Stimulated activated CD4-positive, alpha-beta T cell treated with anti-CD3 and anti-CD28 coated beads, TNF-alpha, amount 100 ng/mL, for 4 hours (primary cell): ENCODE measurements around the gene NR0B2.
A peak's percentile ranks its signal among the peaks of the same experiment; 100 is the strongest.
"Not testable (repeated sequence)": the region's sequence is repeated elsewhere in the genome, so short reads cannot be mapped to it uniquely, and the experiment has no call there.

Source experiments
- DNase-seq, 3 experiments: peaks; one replicate each; pipeline ENCODE4 v3.0.0-alpha.2; 2020; ENCODE audit warnings: low read depth in 3 of 3

NR0B2 gene

GRCh38 chr1:26913754-26914619 lies at the start of gene NR0B2:
Gene NR0B2 (minus strand): TSS chr1:26913975. CDS start chr1:26913940, 35 bp downstream.
- no peak for DNase-seq

GRCh38 chr1:26961826-26962225 lies 48.1 kb upstream of the NR0B2 start:
- no peak for DNase-seq

GRCh38 chr1:26960625-26960966 lies 46.8 kb upstream of the NR0B2 start:
- DNase-seq: no peak

GRCh38 chr1:26959722-26960624 lies 46.2 kb upstream of the NR0B2 start, which contains the start of gene KDF1:
Gene KDF1 (minus strand): TSS chr1:26960468. CDS start chr1:26952380, 8,088 bp downstream.
- peak; percentile 17 to 35 (median 29) for DNase-seq

GRCh38 chr1:26959270-26959669 lies 45.5 kb upstream of the NR0B2 start:
- no peak for DNase-seq

- no peak for DNase-seq
Observed at GRCh38 chr1:26957306-26957705, 43.5 kb upstream of the NR0B2 start.

- DNase-seq: no peak
Observed at GRCh38 chr1:26956321-26956720, 42.5 kb upstream of the NR0B2 start.

GRCh38 chr1:26953374-26953773 lies 39.6 kb upstream of the NR0B2 start:
- DNase-seq: no peak

- DNase-seq: no peak
Observed at GRCh38 chr1:26951821-26952497, 38.2 kb upstream of the NR0B2 start.

- DNase-seq: no peak
Observed at GRCh38 chr1:26951216-26951615, 37.4 kb upstream of the NR0B2 start.

GRCh38 chr1:26950602-26951001 lies 36.8 kb upstream of the NR0B2 start:
- no peak for DNase-seq

- no peak for DNase-seq
Observed at GRCh38 chr1:26949926-26950319, 36.1 kb upstream of the NR0B2 start.

GRCh38 chr1:26949266-26949925 lies 35.6 kb upstream of the NR0B2 start:
- DNase-seq: no peak

GRCh38 chr1:26948725-26949057 lies 34.9 kb upstream of the NR0B2 start:
- DNase-seq: not testable (repeated sequence)

GRCh38 chr1:26946270-26946669 lies 32.5 kb upstream of the NR0B2 start:
- DNase-seq: no peak

GRCh38 chr1:26945728-26946127 lies 32.0 kb upstream of the NR0B2 start:
- DNase-seq: no peak

GRCh38 chr1:26945138-26945537 lies 31.4 kb upstream of the NR0B2 start:
- DNase-seq: no peak

GRCh38 chr1:26942656-26943055 lies 28.9 kb upstream of the NR0B2 start:
- no peak for DNase-seq

- no peak for DNase-seq
Observed at GRCh38 chr1:26941311-26941710, 27.5 kb upstream of the NR0B2 start.

- no peak for DNase-seq
Observed at GRCh38 chr1:26938659-26939025, 24.9 kb upstream of the NR0B2 start.

- DNase-seq: no peak
Observed at GRCh38 chr1:26938004-26938658, 24.4 kb upstream of the NR0B2 start.
